HUDEP-2 (cell line): Measurements from ENCODE around the gene IRF1.
"Not testable (repeated sequence)": the region's sequence is repeated elsewhere in the genome, so short reads cannot be mapped to it uniquely, and the experiment has no call there.

Experiments used
- DNase-seq, 76 experiments: peaks; one replicate each; lab custom pipeline; 2025; ENCODE audit not compliant: unreplicated experiment in 76 of 76; lab: John Stamatoyannopoulos, UW

IRF1 gene

DNA sequence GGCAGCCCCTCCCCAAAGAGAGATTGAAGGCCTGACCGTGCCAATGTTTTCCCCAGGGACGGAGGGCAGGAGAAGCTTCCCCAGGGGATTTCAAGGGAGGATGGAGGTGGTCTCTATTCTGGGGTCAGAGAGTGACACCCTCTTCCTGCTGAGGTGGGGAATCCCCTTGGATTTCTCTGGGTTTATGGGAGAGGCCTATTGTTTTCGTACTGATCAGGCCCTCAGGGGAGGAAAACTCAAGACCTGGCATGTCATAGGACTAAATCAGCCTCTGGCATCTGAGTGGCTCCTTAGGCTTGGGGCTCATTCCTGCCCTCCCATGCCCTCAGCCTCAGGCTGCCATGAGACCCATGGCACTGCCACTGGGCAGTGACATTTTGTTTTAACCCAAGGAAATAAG is 44.6 kb downstream of the IRF1 start:
- DNase-seq: no peak

DNA sequence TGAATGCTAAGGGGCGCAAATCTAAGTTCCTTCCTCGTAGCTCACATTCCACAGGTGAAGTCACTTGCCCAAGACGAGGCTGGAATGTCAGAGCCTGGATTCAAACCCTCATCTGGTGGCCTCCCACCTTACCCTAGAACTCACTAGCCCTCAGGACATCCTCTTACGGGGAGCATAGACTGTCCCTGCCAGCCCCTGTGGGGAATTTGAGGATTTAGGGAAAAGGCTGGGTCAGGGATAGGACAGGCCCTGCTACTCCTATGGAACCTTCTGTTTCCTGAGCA is 45.0 kb downstream of the IRF1 start:
- no peak for DNase-seq

DNA sequence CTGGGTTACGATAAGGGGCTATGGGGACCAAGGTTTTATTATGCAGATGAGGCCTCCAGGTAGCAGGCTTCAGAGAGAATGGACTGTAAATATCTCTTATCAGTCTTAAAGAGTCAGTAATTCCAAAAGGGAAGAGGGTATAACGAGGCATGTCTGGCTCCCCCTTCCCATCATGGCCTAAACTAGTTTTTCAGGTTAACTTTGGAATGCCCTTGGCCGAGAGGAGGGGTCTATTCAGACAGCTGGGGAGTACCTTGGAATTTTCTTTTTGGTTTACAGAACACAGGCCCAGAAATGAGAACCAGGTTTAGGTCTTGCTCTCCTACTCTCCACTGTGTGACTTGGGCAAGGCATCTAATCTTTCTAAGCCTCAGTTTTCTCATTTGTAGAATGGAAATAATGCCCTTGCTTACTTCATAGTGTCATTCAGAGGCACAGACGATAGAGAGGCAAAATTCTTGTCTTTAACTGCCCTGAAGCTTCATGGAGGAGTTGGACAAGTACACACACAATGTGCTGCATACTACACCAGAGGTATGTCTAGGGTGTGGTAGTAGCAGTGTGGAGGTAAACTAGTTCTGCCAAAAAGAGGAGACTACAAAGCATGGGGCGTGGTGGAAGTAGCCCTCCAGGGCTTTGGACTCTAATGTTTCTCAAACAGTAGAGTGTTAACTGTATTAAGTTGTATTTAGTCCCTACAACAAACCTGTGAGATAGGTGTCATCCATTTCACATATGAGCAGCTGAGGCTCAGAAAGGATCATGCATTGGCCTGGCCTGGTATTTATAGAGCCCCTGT is 45.5 kb downstream of the IRF1 start:
- DNase-seq: no peak

DNA sequence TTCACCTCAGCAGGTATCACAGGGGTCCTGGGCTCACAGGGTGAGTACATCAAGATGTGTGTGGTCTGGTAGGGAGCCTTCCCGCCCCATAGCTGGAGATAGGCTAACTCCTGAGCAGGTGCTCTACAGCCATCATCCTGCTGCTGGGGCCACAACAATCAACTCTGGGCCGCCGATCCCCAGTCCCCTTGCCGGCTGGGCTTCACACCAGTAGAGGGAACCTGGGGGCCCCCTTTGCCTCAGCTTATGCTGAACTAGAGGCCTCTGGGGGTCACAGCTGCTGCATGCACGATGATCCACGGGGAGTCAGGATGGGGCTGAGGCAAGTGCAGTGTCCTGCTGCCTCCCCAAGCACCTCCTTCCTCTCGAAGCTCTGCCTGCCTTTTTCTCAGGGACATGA is 46.5 kb downstream of the IRF1 start:
- DNase-seq: no peak

DNA sequence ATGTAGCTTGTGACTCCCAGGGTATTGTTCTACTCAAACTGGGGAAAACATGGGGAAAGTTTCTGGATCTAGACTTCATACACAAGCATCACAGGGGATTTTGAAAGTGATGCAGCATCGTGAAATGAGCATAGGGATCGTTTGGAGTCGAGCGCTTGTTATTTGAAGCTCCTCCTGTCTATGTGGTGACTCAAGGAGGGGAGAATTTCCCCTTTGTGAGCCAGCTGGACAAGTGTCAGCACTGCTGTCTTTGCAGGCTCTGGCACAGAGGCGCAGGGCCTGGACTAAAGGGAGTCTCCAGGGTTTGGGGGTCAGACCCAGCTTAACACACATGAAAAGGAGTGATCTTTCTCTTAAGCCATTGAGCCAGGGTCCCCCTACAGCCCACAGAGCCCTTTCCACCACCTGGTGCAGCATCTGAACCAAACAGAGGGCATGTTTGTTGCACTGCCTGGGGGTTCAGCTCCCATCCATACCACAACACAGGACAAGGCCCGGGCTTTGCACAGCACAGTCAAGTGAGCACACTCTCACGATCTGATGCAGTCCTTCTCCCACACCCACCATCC is 51.0 kb downstream of the IRF1 start:
- DNase-seq: no peak

DNA sequence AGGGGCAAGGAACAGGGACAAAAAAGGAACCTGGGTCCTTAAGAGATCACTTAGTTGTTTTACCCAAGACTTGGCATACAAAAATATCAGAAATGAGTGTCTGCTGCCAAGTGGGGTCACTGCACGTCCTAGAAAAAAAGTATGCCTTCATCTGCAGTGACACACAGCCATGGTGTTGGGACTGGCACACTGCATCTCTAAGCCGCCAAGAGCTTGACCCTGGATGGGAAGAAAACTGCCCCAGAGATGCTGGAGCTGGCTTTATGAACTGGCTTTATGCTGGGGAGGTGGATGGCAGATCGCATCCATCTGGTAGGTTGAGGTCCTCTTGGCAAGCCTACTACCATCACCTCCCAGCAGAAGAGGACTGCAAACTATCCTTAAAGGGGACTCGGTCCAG is 51.7 kb downstream of the IRF1 start:
- no peak for DNase-seq

DNA sequence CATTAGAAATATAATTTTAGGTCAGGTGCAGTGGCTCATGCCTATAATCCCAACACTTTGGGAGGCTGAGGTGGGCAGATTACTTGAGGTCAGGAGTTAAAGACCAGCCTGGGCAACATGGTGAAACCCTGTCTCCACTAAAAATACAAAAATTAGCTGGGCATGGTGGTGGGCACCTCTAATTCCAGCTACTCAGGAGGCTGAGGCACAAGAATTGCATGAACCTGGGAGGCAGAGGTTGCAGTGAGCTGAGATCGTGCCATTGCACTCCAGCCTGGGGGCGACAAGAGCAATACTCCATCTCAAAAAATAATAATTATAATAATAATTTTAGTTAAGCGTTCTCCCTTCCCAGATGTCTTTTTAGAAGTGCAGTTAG is 52.3 kb downstream of the IRF1 start:
- not testable (repeated sequence) for DNase-seq

DNA sequence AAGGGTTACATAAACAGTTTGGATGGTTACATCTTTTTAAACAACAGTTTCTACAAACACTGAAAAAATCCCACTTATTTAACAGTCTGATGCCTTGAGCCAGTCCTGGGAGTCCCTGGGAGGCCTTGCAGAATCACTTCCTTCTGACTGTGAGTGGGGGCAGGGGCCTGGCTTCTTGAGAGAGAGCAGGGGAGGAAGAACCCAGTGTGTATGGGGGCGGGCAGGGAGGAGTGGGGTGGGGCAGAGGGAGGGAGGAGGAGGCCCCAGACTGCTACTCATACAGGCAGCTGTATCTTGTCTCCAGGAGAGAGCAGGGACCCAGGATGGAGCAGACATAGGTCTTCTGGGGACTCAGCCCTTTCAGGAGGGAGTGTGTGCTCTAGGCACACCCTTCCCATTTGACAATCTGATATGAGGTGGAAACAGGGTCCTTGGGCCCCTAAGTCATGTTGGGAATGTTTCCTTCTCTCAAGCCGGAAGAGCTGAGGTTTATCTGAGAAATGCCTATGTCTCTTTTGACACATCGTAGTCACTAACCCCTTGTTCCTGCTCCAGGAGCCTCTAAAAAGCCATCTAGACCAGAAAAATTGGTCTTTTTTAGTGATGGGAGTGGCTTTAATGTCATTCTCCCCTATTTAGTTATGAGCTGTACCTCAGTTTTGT is 52.8 kb downstream of the IRF1 start:
- DNase-seq: peak in 50 of 76 experiments; percentile 13 to 78 (median 55)

DNA sequence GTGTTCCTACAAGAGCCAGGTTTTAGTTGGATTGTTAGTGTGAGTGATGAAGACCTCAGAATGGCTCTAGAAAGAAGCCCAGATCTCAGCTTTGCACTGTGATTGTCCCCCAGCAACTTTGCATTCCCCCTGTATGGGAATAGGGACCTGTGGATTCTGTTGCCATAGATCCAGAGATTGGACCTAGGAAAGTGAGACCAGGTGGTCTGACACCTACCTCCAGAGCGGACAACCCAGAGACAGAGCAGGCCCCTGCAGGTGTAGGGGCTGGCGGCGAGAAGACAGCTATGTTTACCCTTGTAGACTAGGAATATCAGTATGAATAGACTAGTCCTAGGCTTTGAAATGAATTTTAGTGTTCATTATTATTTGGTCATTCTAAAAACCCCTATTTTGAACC is 53.6 kb downstream of the IRF1 start:
- DNase-seq: no peak

DNA sequence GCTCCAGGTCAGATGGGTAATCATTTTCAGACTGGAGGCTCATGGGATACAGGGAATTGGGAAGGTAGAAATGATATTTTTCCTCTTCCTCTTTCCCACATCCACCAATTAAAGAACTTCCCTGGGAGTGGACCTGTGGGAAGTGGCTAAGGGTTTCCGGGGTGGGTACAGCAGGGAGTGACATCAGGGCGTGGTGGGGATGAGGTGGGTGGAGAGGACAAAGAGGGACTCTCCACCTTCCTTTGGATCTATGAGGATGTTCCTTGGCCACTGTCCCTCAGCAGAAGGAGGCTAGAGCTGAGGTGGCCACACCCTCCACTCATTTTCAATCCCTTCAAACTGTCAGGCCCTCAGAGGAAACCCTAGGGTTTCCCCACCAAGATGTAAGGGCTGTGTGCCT is 54.7 kb downstream of the IRF1 start:
- DNase-seq: no peak

DNA sequence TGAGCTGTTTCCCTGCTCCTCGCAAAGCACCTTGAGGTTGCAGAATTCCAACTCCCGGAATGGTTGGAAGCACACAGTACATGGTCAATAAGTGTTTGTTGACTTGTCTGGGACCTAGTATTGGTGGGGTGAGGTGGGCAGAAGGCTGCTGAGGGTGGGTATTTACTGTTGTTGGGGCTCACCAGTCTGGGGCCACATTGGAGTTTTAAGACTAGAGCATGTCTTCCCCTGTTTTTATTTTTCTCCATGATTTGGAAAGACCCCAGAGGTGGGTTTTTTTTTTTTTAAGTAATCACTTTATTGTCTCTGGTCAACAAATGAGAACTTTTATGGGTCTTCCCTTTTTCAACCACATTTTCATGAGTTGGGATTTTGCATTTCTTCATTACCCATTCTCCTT is 55.1 kb downstream of the IRF1 start:
- DNase-seq: no peak

DNA sequence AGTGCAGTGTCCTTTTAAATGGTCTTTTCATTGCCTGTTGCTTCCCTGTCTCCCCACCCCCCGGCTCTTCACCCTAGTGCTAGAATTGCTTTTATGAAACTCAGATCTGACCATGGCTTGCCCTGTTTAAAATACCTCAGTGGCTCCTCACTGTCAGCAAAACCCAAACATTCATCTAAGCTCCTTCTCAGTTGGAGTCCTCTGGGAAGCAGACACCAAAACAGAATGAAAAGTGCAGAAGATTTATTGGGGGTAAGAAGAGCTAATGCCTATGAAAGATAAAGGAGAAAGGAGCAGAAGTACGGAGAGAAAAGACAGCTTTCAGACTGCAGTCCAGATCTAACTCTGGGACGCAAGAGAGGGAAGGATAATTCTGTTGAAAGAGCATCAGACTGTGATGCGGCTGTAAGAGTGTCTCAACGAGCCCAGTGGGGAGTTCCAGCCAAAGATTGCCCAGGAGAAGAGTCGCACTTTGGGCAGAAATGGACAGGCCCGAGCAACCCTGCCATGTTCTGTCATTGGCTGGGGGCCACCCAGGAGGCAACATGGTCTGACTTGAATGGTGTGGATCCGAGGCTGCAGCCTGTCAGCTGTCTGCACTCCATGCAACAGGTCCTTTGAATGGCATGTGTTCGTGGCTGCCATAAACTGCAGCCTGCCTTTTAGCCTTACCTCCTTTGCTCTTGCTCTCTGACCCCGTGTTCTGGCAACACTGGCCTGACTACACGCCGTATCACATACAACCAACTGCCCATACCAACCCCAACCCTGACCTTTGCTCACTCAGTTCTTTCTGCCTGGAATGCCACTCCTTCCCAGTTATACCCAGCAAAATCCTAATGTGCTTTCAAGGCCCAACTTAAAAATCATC is 55.9 kb downstream of the IRF1 start:
- no peak for DNase-seq

DNA sequence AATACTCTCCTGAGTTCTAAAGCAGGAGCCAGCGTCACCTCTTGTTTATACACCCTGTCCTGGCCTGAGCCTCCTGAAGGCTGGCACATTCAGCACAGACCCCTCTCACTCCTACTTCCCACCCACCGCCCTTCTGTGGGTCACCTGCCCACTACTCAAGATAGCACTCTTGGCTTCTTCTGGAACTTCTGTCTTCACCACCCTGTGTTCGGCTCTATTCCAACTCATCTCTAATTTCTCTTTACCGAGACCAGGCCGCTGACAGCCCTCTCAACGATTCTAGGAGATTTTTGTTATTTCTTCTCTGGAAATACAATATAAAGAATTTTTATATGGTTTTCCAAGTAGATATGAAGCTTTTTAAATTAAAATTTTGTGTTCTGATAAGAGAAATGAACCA is 57.4 kb downstream of the IRF1 start:
- DNase-seq: no peak

DNA sequence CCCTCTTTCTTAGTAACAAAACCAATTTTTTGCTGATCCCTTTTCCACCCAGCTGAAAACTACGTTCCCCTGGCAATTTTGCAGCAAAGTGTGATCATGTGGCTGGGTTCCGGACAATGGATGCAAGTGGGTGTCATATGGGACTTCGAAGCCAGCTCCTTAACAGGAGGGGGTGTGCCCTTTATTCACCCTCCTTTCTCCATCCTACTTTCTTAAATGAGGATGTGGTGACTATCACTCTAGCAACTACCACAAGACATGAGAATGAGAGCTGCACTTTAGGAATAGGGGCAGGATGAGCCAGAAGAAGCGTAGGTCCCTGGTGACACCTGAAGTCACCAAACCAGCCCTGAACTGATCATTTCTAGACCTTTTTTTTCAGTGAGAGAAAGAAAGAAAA is 58.9 kb downstream of the IRF1 start:
- DNase-seq: no peak
